Endothelial cell of umbilical vein (primary cell): ENCODE results near the gene VSTM4. TPM values are rescaled to one million over a fixed set of nuclear protein-coding genes. Genes with fewer than 3 reads are reported as not detected.

Experiments used
- BruUV-seq: library from RNA; stranded (reverse); fragments of 400-500 nt; replicated peaks from 2 replicates; lab custom pipeline; 2021; lab: Mats Ljungman, UMichigan
- CTCF ChIA-PET: fragments of 300-600, 350-600 bp; sonication (Branson Sonifier 250); formaldehyde crosslinking; loops from one replicate; lab custom pipeline; 2021; ENCODE audit warnings: antibody characterized with exemption, inconsistent platforms; lab: Charles Lee
- POLR2A ChIA-PET: fragments of 300-600, 350-600 bp; sonication (Branson Sonifier 250); formaldehyde crosslinking; loops from one replicate; lab custom pipeline; 2021; ENCODE audit warnings: antibody characterized with exemption, inconsistent platforms; lab: Charles Lee
- DNase-seq: peaks from one replicate; pipeline ENCODE4 v3.0.0-alpha.2; 2011; ENCODE audit warnings: low read depth, low spot score
- FAIRE-seq: peaks from 2 replicates; lab custom pipeline; 2011; peaks lifted over from hg19 to GRCh38; lab: Jason Lieb, UNC
- H2AFZ ChIP-seq: 2 replicates; pipeline ENCODE4 v1.6.0; 2012; ENCODE audit warnings: low read depth, low read length, control low read depth, inconsistent platforms
- H3K27ac ChIP-seq: 2 replicates; pipeline ENCODE4 v1.5.1; 2011; ENCODE audit warnings: low read depth, mild to moderate bottlenecking, control low read depth, low read length, moderate library complexity; ENCODE audit not compliant: insufficient read depth
- H3K27me3 ChIP-seq, 2 experiments: 2 replicates each; pipeline versions ENCODE4 v1.6.0 to v1.6.1; 2011; ENCODE audit warnings: low read length in 2 of 2, mixed read lengths in 1 of 2; ENCODE audit not compliant: control insufficient read depth in 2 of 2, insufficient read depth in 2 of 2
- H3K36me3 ChIP-seq, 2 experiments: 2 replicates in 1 of 2; 3 replicates in 1 of 2; pipeline ENCODE4 v1.5.1; 2011; ENCODE audit warnings: low read length in 2 of 2, mild to moderate bottlenecking in 1 of 2, moderate library complexity in 1 of 2; ENCODE audit not compliant: control insufficient read depth in 2 of 2, insufficient read depth in 2 of 2; ENCODE audit errors: extremely low read depth in 1 of 2
- H3K4me1 ChIP-seq: 3 replicates; pipeline ENCODE4 v1.5.1; 2011; ENCODE audit warnings: mild to moderate bottlenecking, low read length; ENCODE audit not compliant: control insufficient read depth, insufficient read depth; ENCODE audit errors: extremely low read depth
- H3K4me2 ChIP-seq: 2 replicates; pipeline ENCODE4 v1.6.1; 2011; ENCODE audit warnings: low read length, control low read depth, mixed read lengths; ENCODE audit not compliant: insufficient read depth
- H3K4me3 ChIP-seq, 3 experiments: fragments of 200-600 bp in 1 of 3; sonication (generic), shearing (Covaris generic) in 1 of 3; replicated peaks in 1 of 3; 2 replicates each; pipeline ENCODE4 v1.5.1; 2011 to 2016; ENCODE audit warnings: control low read depth in 3 of 3, low read length in 3 of 3, mild to moderate bottlenecking in 2 of 3, inconsistent platforms in 1 of 3, low read depth in 1 of 3, moderate library complexity in 1 of 3; ENCODE audit not compliant: insufficient read depth in 1 of 3
- H3K79me2 ChIP-seq: 2 replicates; pipeline ENCODE4 v1.6.0; 2012; ENCODE audit warnings: low read length, inconsistent platforms; ENCODE audit not compliant: control insufficient read depth, insufficient read depth
- H3K9ac ChIP-seq: replicated peaks from 2 replicates; pipeline ENCODE3; 2011; ENCODE audit warnings: low read length, control low read depth; ENCODE audit not compliant: insufficient read depth; ENCODE audit errors: extremely low read depth
- H3K9me1 ChIP-seq: replicated peaks from 3 replicates; pipeline ENCODE4 v1.6.0; 2011; ENCODE audit warnings: mild to moderate bottlenecking, low read length; ENCODE audit not compliant: control insufficient read depth, insufficient read depth; ENCODE audit errors: extremely low read depth
- H3K9me3 ChIP-seq: replicated peaks from 2 replicates; pipeline ENCODE4 v1.5.1; 2012; ENCODE audit warnings: low read length, inconsistent platforms; ENCODE audit not compliant: control insufficient read depth, insufficient read depth
- H4K20me1 ChIP-seq: replicated peaks from 2 replicates; pipeline ENCODE3; 2011; ENCODE audit warnings: mild to moderate bottlenecking, low read length; ENCODE audit not compliant: control insufficient read depth, insufficient read depth; ENCODE audit errors: extremely low read depth
- EZH2 ChIP-seq: IDR thresholded peaks from 2 replicates; pipeline ENCODE4 v1.6.1; 2012; ENCODE audit warnings: borderline replicate concordance, low read depth, mild to moderate bottlenecking, moderate library complexity, low read length, inconsistent platforms; ENCODE audit not compliant: severe bottlenecking
- FOS ChIP-seq: IDR thresholded peaks from 2 replicates; pipeline ENCODE4 v1.6.1; 2011; ENCODE audit warnings: mild to moderate bottlenecking, low read length, moderate library complexity, borderline replicate concordance; ENCODE audit not compliant: insufficient read depth
- GATA2 ChIP-seq: IDR thresholded peaks from 2 replicates; pipeline ENCODE4 v1.7.0; 2011; ENCODE audit warnings: low read depth, mild to moderate bottlenecking, moderate library complexity, mixed read lengths, low read length; ENCODE audit not compliant: insufficient read length, insufficient read depth
- JUN ChIP-seq: IDR thresholded peaks from 2 replicates; pipeline ENCODE4 v1.6.1; 2011; ENCODE audit warnings: borderline replicate concordance, low read depth; ENCODE audit not compliant: insufficient read length, insufficient read depth
- MAX ChIP-seq: IDR thresholded peaks from 2 replicates; pipeline ENCODE4 v1.6.1; 2011; ENCODE audit not compliant: insufficient read depth, insufficient read length
- MYC ChIP-seq: IDR thresholded peaks from one replicate; pipeline ENCODE4 v1.6.1; 2011; ENCODE audit warnings: mild to moderate bottlenecking, low read depth, low read length
- POLR2A ChIP-seq: IDR thresholded peaks from 2 replicates; pipeline ENCODE4 v1.6.1; 2012; ENCODE audit warnings: low read depth, mild to moderate bottlenecking, control low read depth, low read length
- POLR2AphosphoS5 ChIP-seq: IDR thresholded peaks from 2 replicates; pipeline ENCODE4 v1.6.1; 2012; ENCODE audit warnings: low read depth, mild to moderate bottlenecking, control low read depth, low read length, moderate library complexity; ENCODE audit not compliant: insufficient read depth
- dilution Hi-C: fragments of 300-500 bp; cut with MboI; formaldehyde crosslinking; loops from one replicate; pipeline ENCODE4 v1.15.0; 2019; ENCODE audit warnings: low sequenced_read_pairs; ENCODE audit not compliant: extremely low pct_ligation_motif_present
- intact Hi-C: fragments of 100-400 bp; cut with micrococcal nuclease; formaldehyde crosslinking; loops from one replicate; pipeline ENCODE4 v1.10.0; 2022
- polyA plus RNA-seq, 4 experiments: library from polyadenylated mRNA; depleted of rRNA in 3 of 4; stranded (reverse) in 3 of 4; unstranded in 1 of 4; fragments of >200 nt; gene quantifications; 2 replicates each; pipeline versions ENCODE4 v1.2.1 to v1.2.3, GENCODE V29; 2011 to 2012; ENCODE audit warnings: missing spikeins in 1 of 4
- total RNA-seq: library from RNA; stranded (reverse); gene quantifications from 2 replicates; pipeline ENCODE4 v1.2.3, GENCODE V29; 2021
- TF ChIP-seq, protein P1 (sequence below), 2 donors: IDR thresholded peaks; 1 replicate in 1 of 2; 2 replicates in 1 of 2; pipeline ENCODE4 v1.5.1; 2011; ENCODE audit warnings: low read length in 2 of 2, mild to moderate bottlenecking in 2 of 2, moderate library complexity in 2 of 2, control low read depth in 1 of 2, inconsistent platforms in 1 of 2, low read depth in 1 of 2; ENCODE audit not compliant: insufficient read depth in 1 of 2; ENCODE audit errors: extremely low read depth in 1 of 2

VSTM4 gene
- total and polyA plus RNA-seq, 2 donors (not counting 3 experiments of a cell fraction or from before 2014, with no cell fraction given): 0.07 TPM

GRCh38 chr10:49034925-49035324 lies 80.4 kb downstream of the VSTM4 start:
- ChIA-PET POLR2A (no interaction called here), CTCF (interaction anchor here (0.6 to 1.0 kb wide), 2 partner anchors 10 to 212 kb away, joined by 3 read pairs; no protein-coding TSS in a partner anchor)
- dilution Hi-C loops: no loop called here

More at GRCh38 chr10:49034925-49035324, 80.4 kb downstream of the VSTM4 start:
- intact Hi-C loops: no loop called here
- H3K9ac ChIP-seq: no peak overlapping the region
- H3K79me2 ChIP-seq: no peaks in the 10 kb centered on the region
- H3K27ac ChIP-seq: no peak overlapping the region
- no peak overlapping the region for H3K4me2 ChIP-seq
- no peaks in the 10 kb centered on the region for H4K20me1 ChIP-seq
- no peak overlapping the region for H3K4me3 ChIP-seq
- no peak for FAIRE-seq
- no peak for DNase-seq
- no peaks in the 10 kb centered on the region for H3K36me3 ChIP-seq
- H3K9me1 ChIP-seq: no peaks in the 10 kb centered on the region
- no peaks in the 10 kb centered on the region for H3K9me3 ChIP-seq
- no TSS peak for BruUV-seq
- TF ChIP-seq POLR2A (no peak), MYC (no peak), GATA2 (no peak), MAX (no peak), FOS (no peak), POLR2AphosphoS5 (no peak), JUN (no peak), EZH2 (no peak)
- TF ChIP-seq, protein P1, sequence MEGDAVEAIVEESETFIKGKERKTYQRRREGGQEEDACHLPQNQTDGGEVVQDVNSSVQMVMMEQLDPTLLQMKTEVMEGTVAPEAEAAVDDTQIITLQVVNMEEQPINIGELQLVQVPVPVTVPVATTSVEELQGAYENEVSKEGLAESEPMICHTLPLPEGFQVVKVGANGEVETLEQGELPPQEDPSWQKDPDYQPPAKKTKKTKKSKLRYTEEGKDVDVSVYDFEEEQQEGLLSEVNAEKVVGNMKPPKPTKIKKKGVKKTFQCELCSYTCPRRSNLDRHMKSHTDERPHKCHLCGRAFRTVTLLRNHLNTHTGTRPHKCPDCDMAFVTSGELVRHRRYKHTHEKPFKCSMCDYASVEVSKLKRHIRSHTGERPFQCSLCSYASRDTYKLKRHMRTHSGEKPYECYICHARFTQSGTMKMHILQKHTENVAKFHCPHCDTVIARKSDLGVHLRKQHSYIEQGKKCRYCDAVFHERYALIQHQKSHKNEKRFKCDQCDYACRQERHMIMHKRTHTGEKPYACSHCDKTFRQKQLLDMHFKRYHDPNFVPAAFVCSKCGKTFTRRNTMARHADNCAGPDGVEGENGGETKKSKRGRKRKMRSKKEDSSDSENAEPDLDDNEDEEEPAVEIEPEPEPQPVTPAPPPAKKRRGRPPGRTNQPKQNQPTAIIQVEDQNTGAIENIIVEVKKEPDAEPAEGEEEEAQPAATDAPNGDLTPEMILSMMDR (IDR thresholded peaks at IDR 0.05; ENCODE audit: extremely low read depth in 1 of 2, insufficient read depth in 1 of 2, low read depth in 1 of 2, low read length in 2 of 2): no peak
- no peak overlapping the region for H2AFZ ChIP-seq
- H3K4me1 ChIP-seq: no peaks in the 10 kb centered on the region
- no peaks in the 10 kb centered on the region for H3K27me3 ChIP-seq
